Hepatocyte (in vitro differentiated cells): ENCODE results near the gene TRIM60. TPM values are rescaled to one million over a fixed set of nuclear protein-coding genes. Genes with fewer than 3 reads are reported as not detected.

Source experiments
- DNase-seq: peaks from one replicate; pipeline ENCODE4 v3.0.0-alpha.2; 2016; ENCODE audit warnings: low spot score
- H2AFZ ChIP-seq: fragments of 200-600 bp; sonication (generic); 2 replicates; pipeline ENCODE4 v1.6.0; 2016; ENCODE audit warnings: antibody characterized with exemption, mild to moderate bottlenecking
- H3K27ac ChIP-seq: fragments of 200-600 bp; sonication (generic); 2 replicates; pipeline ENCODE4 v1.5.1; 2016; ENCODE audit warnings: mild to moderate bottlenecking
- H3K27me3 ChIP-seq: fragments of 200-600 bp; sonication (generic); 2 replicates; pipeline ENCODE4 v1.6.1; 2016
- H3K36me3 ChIP-seq: fragments of 200-600 bp; sonication (generic); replicated peaks from 2 replicates; pipeline ENCODE4 v1.5.1; 2016; ENCODE audit warnings: low read depth; ENCODE audit not compliant: insufficient read depth
- H3K4me1 ChIP-seq: fragments of 200-600 bp; sonication (generic); 2 replicates; pipeline ENCODE4 v1.5.1; 2016; ENCODE audit warnings: mild to moderate bottlenecking, moderate library complexity; ENCODE audit not compliant: insufficient read depth
- H3K4me2 ChIP-seq: fragments of 200-600 bp; sonication (generic); 2 replicates; pipeline ENCODE4 v1.6.0; 2016
- H3K4me3 ChIP-seq: fragments of 200-600 bp; sonication (generic); 2 replicates; pipeline ENCODE4 v1.5.1; 2016; ENCODE audit warnings: mild to moderate bottlenecking
- H3K79me2 ChIP-seq: fragments of 200-600 bp; sonication (generic); 2 replicates; pipeline ENCODE4 v1.6.0; 2017; ENCODE audit warnings: mild to moderate bottlenecking
- H3K9me2 ChIP-seq: fragments of 200-600 bp; sonication (generic); replicated peaks from 2 replicates; pipeline ENCODE4 v1.6.0; 2017; ENCODE audit warnings: mild to moderate bottlenecking; ENCODE audit not compliant: insufficient read depth
- H3K9me3 ChIP-seq: fragments of 200-600 bp; sonication (generic); 2 replicates; pipeline ENCODE4 v1.5.1; 2016; ENCODE audit warnings: low read depth, mild to moderate bottlenecking
- H4K20me1 ChIP-seq: fragments of 200-600 bp; sonication (generic); 2 replicates; pipeline ENCODE4 v1.6.0; 2016; ENCODE audit warnings: mild to moderate bottlenecking; ENCODE audit not compliant: insufficient read depth, poor library complexity, severe bottlenecking
- EZH2 ChIP-seq: fragments of 200-600 bp; sonication (generic); IDR thresholded peaks from 2 replicates; pipeline ENCODE4 v1.6.1; 2016; ENCODE audit warnings: antibody characterized with exemption, mild to moderate bottlenecking, borderline replicate concordance
- EZH2phosphoT487 ChIP-seq: fragments of 200-600 bp; sonication (generic); IDR thresholded peaks from one replicate; pipeline ENCODE4 v1.6.1; 2018; ENCODE audit warnings: antibody characterized with exemption, mild to moderate bottlenecking, low read depth, moderate library complexity; ENCODE audit not compliant: unreplicated experiment, severe bottlenecking
- WGBS: methylation state at CpG from one replicate; pipeline ENCODE4 v1.1.6; 2016; ENCODE audit warnings: low lambda C conversion rate; ENCODE audit errors: missing lambda C conversion rate; 5-methylcytosine and 5-hydroxymethylcytosine counted together
- polyA plus RNA-seq: library from polyadenylated mRNA; unstranded; fragments of >200 nt; fragmentation: Nextera tagmentation; extraction: Ambion mirVana; gene quantifications from 2 replicates; pipeline ENCODE4 v1.2.1, GENCODE V29; 2016
- total RNA-seq: library from RNA; depleted of rRNA; stranded (reverse); fragments of >200 nt; gene quantifications from 2 replicates; pipeline ENCODE4 v1.2.3, GENCODE V29; 2014
- TF ChIP-seq, protein P1 (sequence below): fragments of 200-600 bp; sonication (generic); IDR thresholded peaks from 2 replicates; pipeline ENCODE4 v1.5.1; 2016; ENCODE audit warnings: antibody characterized with exemption, mild to moderate bottlenecking; ENCODE audit not compliant: poor library complexity

TRIM60 gene
- total and polyA plus RNA-seq, 2 experiments from 2014 or later = not detected

DNA sequence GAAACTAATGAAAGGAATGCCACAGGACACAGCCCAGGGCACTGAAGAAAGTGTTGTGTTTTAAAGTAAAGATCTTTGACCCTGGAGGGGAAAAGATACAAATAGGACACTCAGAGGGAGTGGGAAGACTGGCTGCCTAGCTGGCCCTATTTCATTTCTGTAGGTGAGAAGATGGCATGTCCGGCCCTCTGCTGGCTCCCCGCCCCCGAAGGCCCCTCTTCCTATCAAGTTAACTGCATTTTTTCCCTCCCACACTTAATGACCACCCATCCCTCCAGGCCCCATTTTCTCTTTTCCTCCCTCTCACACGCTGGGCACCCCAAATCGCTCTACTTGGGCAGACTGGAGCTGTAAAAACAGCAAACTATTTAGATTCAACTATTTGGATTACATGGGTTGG, 16.4 kb downstream of the TRIM60 start:
- no peaks in the 10 kb centered on the region for H3K36me3 ChIP-seq
- H3K4me1 ChIP-seq = no peaks in the 10 kb centered on the region
- no peak overlapping the region for H2AFZ ChIP-seq
- TF ChIP-seq, protein P1, sequence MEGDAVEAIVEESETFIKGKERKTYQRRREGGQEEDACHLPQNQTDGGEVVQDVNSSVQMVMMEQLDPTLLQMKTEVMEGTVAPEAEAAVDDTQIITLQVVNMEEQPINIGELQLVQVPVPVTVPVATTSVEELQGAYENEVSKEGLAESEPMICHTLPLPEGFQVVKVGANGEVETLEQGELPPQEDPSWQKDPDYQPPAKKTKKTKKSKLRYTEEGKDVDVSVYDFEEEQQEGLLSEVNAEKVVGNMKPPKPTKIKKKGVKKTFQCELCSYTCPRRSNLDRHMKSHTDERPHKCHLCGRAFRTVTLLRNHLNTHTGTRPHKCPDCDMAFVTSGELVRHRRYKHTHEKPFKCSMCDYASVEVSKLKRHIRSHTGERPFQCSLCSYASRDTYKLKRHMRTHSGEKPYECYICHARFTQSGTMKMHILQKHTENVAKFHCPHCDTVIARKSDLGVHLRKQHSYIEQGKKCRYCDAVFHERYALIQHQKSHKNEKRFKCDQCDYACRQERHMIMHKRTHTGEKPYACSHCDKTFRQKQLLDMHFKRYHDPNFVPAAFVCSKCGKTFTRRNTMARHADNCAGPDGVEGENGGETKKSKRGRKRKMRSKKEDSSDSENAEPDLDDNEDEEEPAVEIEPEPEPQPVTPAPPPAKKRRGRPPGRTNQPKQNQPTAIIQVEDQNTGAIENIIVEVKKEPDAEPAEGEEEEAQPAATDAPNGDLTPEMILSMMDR = no peak
- TF ChIP-seq EZH2 = no peak
- no peak for TF ChIP-seq EZH2phosphoT487
- H3K4me3 ChIP-seq = no peak overlapping the region
- H4K20me1 ChIP-seq = no peaks in the 10 kb centered on the region
- no peaks in the 10 kb centered on the region for H3K9me3 ChIP-seq
- H3K4me2 ChIP-seq = no peak overlapping the region
- WGBS = 70% methylated on average over 5 of the region's 5 CpGs
- H3K27me3 ChIP-seq = no peaks in the 10 kb centered on the region
- DNase-seq = no peak
- H3K9me2 ChIP-seq = no peaks in the 10 kb centered on the region
- H3K27ac ChIP-seq = no peak overlapping the region
- no peaks in the 10 kb centered on the region for H3K79me2 ChIP-seq

DNA sequence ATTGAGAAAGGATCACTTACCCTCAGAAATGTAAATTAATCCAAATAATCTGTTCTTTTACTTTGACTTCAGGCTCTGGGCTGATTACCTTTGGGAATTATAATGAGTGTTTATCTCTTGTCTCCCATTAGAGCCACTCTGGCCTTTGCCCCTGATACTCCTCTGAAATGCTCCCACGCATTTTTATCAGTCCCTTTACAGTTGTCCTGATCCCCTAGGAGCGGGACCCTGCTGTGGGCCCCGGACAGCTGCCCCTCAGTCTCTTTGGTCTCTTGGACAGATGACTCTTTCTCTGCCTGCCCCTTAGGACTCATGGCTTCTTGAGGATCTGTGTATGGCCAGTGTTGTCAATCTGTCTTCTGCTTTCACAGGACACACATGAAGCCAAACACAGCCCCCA, 20.8 kb downstream of the TRIM60 start:
- DNase-seq = no peak
- no peak overlapping the region for H3K4me3 ChIP-seq
- no peaks in the 10 kb centered on the region for H3K36me3 ChIP-seq
- no peak overlapping the region for H3K27ac ChIP-seq
- H3K4me2 ChIP-seq = no peak overlapping the region
- H3K9me2 ChIP-seq = no peaks in the 10 kb centered on the region
- H4K20me1 ChIP-seq = no peaks in the 10 kb centered on the region
- H3K79me2 ChIP-seq = no peaks in the 10 kb centered on the region
- TF ChIP-seq, protein P1 = no peak
- TF ChIP-seq EZH2phosphoT487 = no peak
- no peak for TF ChIP-seq EZH2
- H3K27me3 ChIP-seq = no peaks in the 10 kb centered on the region
- H3K4me1 ChIP-seq = no peaks in the 10 kb centered on the region
- H3K9me3 ChIP-seq = no peaks in the 10 kb centered on the region
- 30% methylated on average over 3 of the region's 3 CpGs for WGBS
- no peak overlapping the region for H2AFZ ChIP-seq

DNA sequence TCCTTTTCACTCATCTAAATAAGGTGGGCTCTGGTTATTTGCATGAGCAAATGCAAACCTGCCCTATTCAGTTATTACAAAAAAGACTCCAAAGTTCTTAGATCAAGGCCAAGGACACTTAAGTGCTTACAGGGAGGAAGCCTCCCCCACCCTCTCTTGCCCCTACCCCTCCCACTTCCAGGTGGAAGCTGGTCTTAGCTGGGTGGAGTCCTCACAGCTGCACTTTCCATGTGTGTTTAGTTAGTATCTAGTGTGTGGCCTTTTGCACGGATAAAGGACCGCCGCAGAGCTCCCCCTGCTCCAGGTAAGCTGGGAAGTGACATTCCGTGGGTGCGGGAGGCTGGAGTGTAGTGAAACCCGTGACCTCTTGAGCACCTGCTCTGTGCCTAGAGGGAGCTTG, 21.8 kb downstream of the TRIM60 start, which contains the start of gene TRIM75:
TRIM75 (plus strand) TSS at position 222 of the 400 bp plus-strand sequence. CDS start 5,282 bp downstream, outside the sequence.
- no peak for DNase-seq
- Histone ChIP-seq H3K9me3 (no peaks in the 10 kb centered on the region), H3K4me3 (no peak within 1 kb of the TSS), H3K27ac (no peak within 1 kb of the TSS), H3K27me3 (no peaks in the 10 kb centered on the region), H3K36me3 (no peaks in the 10 kb centered on the region), H3K4me2 (no peak within 1 kb of the TSS), H3K9me2 (no peaks in the 10 kb centered on the region), H4K20me1 (no peaks in the 10 kb centered on the region), H3K4me1 (no peaks in the 10 kb centered on the region), H2AFZ (no peak within 1 kb of the TSS), H3K79me2 (no peaks in the 10 kb centered on the region)
- TF ChIP-seq EZH2 (no peak), EZH2phosphoT487 (no peak)
- TF ChIP-seq, protein P1 = no peak
- WGBS = 77% methylated on average over 6 of the region's 6 CpGs

DNA sequence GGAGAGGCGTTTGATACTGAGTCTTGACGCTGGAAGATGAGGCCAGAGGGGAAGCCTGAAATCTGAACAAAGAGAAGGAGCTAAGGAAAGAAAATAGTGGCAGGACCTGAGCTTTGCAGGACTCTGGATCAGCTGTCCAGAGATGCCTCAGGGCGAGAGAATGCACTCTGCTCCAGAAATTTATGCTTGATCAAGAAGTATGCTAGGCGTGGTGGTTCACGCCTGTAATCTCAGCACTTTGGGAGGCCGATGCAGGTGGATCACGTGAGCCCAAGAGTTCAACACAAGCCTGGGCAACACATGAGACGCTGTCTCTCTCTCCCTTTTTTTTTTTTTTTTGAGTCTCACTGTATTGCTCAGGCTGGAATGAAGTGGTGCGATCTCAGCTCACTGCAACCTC, 23.8 kb downstream of the TRIM60 start:
- Histone ChIP-seq H3K27ac (no peak overlapping the region), H2AFZ (no peak overlapping the region), H4K20me1 (no peaks in the 10 kb centered on the region), H3K27me3 (no peaks in the 10 kb centered on the region), H3K36me3 (no peaks in the 10 kb centered on the region), H3K79me2 (no peaks in the 10 kb centered on the region), H3K4me2 (no peak overlapping the region), H3K4me3 (no peak overlapping the region), H3K4me1 (no peaks in the 10 kb centered on the region), H3K9me2 (no peaks in the 10 kb centered on the region), H3K9me3 (no peaks in the 10 kb centered on the region)
- no peak for TF ChIP-seq EZH2
- TF ChIP-seq, protein P1 = no peak
- TF ChIP-seq EZH2phosphoT487 = no peak
- 94% methylated on average over 9 of the region's 9 CpGs for WGBS
- no peak for DNase-seq
